Liver (tissue), 9 donors: ENCODE results near the gene ARSB. TPM values are rescaled to one million over a fixed set of nuclear protein-coding genes. Genes with fewer than 3 reads are reported as not detected.

ENCODE experiments used
- DNase-seq: peaks from one replicate; pipeline ENCODE4 v3.0.0-alpha.2; 2017; ENCODE audit warnings: low spot score
- H3K27ac ChIP-seq, 2 donors: one replicate each; pipeline ENCODE4 v1.7.0; 2013; ENCODE audit warnings: inconsistent platforms in 2 of 2, low read length in 2 of 2, control low read depth in 1 of 2, low read depth in 1 of 2, mild to moderate bottlenecking in 1 of 2
- H3K27me3 ChIP-seq, 4 donors: one replicate each; pipeline versions ENCODE4 v1.6.1 to v1.7.0; 2013; ENCODE audit warnings: low read length in 3 of 4, inconsistent platforms in 1 of 4, mild to moderate bottlenecking in 1 of 4, moderate library complexity in 1 of 4; ENCODE audit not compliant: control insufficient read depth in 4 of 4, insufficient read depth in 4 of 4
- H3K36me3 ChIP-seq, 4 donors: one replicate each; pipeline versions ENCODE4 v1.6.1 to v1.7.0; 2013; ENCODE audit warnings: low read length in 3 of 4, mild to moderate bottlenecking in 3 of 4, low read depth in 1 of 4, moderate library complexity in 1 of 4; ENCODE audit not compliant: control insufficient read depth in 4 of 4, insufficient read depth in 3 of 4
- H3K4me1 ChIP-seq, 4 donors: one replicate each; pipeline versions ENCODE4 v1.6.1 to v1.7.0; 2013; ENCODE audit warnings: low read length in 3 of 4, mild to moderate bottlenecking in 3 of 4, moderate library complexity in 1 of 4; ENCODE audit not compliant: control insufficient read depth in 4 of 4, insufficient read depth in 4 of 4
- H3K4me3 ChIP-seq, 3 donors: one replicate each; pipeline versions ENCODE4 v1.6.1 to v1.7.0; 2013; ENCODE audit warnings: low read length in 3 of 3, control low read depth in 1 of 3, low read depth in 1 of 3, mild to moderate bottlenecking in 1 of 3
- H3K9ac ChIP-seq, 2 donors: one replicate each; pipeline ENCODE4 v1.7.0; 2013; ENCODE audit warnings: low read length in 2 of 2, mild to moderate bottlenecking in 2 of 2, moderate library complexity in 2 of 2, control low read depth in 1 of 2, low read depth in 1 of 2
- H3K9me3 ChIP-seq, 4 donors: one replicate each; pipeline versions ENCODE4 v1.6.1 to v1.7.0; 2013; ENCODE audit warnings: low read length in 3 of 4; ENCODE audit not compliant: control insufficient read depth in 4 of 4
- EGR1 ChIP-seq, 2 donors: IDR thresholded peaks; 2 replicates each; pipeline ENCODE4 v1.6.1; 2016 to 2018; ENCODE audit warnings: antibody characterized with exemption in 2 of 2, low read depth in 2 of 2
- FOXA1 ChIP-seq: IDR thresholded peaks from 2 replicates; pipeline ENCODE4 v1.6.1; 2016; ENCODE audit warnings: antibody characterized with exemption
- GABPA ChIP-seq, 2 donors: IDR thresholded peaks in 1 of 2; conservative IDR thresholded peaks in 1 of 2; 2 replicates each; pipeline ENCODE4 v1.6.1; 2016; ENCODE audit warnings: antibody characterized with exemption in 2 of 2, mild to moderate bottlenecking in 1 of 2, moderate library complexity in 1 of 2
- HNF4A ChIP-seq, 2 donors: conservative IDR thresholded peaks; 2 replicates each; pipeline ENCODE4 v1.6.1; 2016; ENCODE audit warnings: antibody characterized with exemption in 2 of 2, mild to moderate bottlenecking in 2 of 2
- HNF4G ChIP-seq: IDR thresholded peaks from 2 replicates; pipeline ENCODE4 v1.6.1; 2016; ENCODE audit warnings: antibody characterized with exemption
- NR2F2 ChIP-seq: IDR thresholded peaks from 2 replicates; pipeline ENCODE4 v1.6.1; 2016; ENCODE audit warnings: antibody characterized with exemption
- RAD21 ChIP-seq, 2 donors: IDR thresholded peaks; 2 replicates each; pipeline ENCODE4 v1.6.1; 2016; ENCODE audit warnings: antibody characterized with exemption in 2 of 2, mild to moderate bottlenecking in 2 of 2
- SP1 ChIP-seq: IDR thresholded peaks from 2 replicates; pipeline ENCODE4 v1.6.1; 2018; ENCODE audit warnings: antibody characterized with exemption, mild to moderate bottlenecking
- TAF1 ChIP-seq: conservative IDR thresholded peaks from 2 replicates; pipeline ENCODE4 v1.6.1; 2016; ENCODE audit warnings: antibody characterized with exemption, mild to moderate bottlenecking
- YY1 ChIP-seq: IDR thresholded peaks from 2 replicates; pipeline ENCODE4 v1.6.1; 2016; ENCODE audit warnings: antibody characterized with exemption, mild to moderate bottlenecking
- WGBS: extraction: QIAGEN DNeasy Blood & Tissue Kit; methylation state at CpG from one replicate; pipeline ENCODE4 v1.1.7; 2013; 5-methylcytosine and 5-hydroxymethylcytosine counted together
- polyA plus RNA-seq, 2 donors: library from polyadenylated mRNA; stranded (reverse) in 1 of 2; unstranded in 1 of 2; fragments of 200-250 nt in 1 of 2; fragments of >200 nt in 1 of 2; fragmentation: Nextera tagmentation in 1 of 2; extraction: Ambion mirVana in 1 of 2; gene quantifications; one replicate each; pipeline versions ENCODE4 v1.2.1 to v1.2.3, GENCODE V29; 2013 to 2015
- total RNA-seq, 2 donors: library from RNA; depleted of rRNA; stranded (reverse); fragments of >200 nt; gene quantifications; one replicate each; pipeline ENCODE4 v1.2.3, GENCODE V29; 2014
- TF ChIP-seq, protein P1 (sequence below): fragments of 150-350 bp; IDR thresholded peaks from 2 replicates; pipeline ENCODE4 v1.5.1; 2017; ENCODE audit warnings: improper control_type of control experiment, low read depth, low read length; ENCODE audit not compliant: missing input control
- TF ChIP-seq, protein P2 (sequence below): IDR thresholded peaks from 2 replicates; pipeline ENCODE4 v1.6.1; 2016; ENCODE audit warnings: antibody characterized with exemption, mild to moderate bottlenecking
- TF ChIP-seq, protein P3 (sequence below): IDR thresholded peaks from 2 replicates; pipeline ENCODE4 v1.6.1; 2016; ENCODE audit warnings: antibody characterized with exemption
- TF ChIP-seq, protein P4 (sequence below): IDR thresholded peaks from 2 replicates; pipeline ENCODE4 v1.6.1; 2016; ENCODE audit warnings: antibody characterized with exemption
- donor health status: healthy.
- donor health status: healthy.
- donor health status: healthy.
- donor health status: healthy.
- donor health status: healthy.

The ARSB gene
- total and polyA plus RNA-seq, 4 donors = 3.5 to 26.2 (median 8.7) TPM

DNA sequence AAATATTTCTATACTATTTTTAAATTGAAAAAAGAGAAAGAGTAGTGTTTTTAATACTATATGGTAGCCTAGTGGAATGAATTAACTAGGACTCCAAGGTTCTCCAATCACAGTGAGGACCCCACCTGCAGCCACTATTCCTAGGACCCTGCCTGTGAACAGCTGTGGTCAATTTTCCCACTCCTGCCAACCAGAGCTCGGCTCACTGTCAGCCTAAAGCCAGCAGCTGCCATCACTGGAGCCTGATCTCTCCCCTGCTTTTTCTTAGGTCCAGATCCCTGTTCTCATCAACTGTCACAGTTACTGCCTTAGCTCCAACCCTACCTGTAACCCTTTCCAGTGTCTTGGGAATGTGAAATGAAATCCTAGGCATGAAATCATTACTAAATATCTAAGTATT lies 25.3 kb downstream of the ARSB start:
- 90% methylated on average over 1 of the region's 1 CpG for WGBS
- Histone ChIP-seq H3K36me3 (peaks cover 0 to 6% (median 5%) of the 10 kb centered on the region in 4 donors), H3K4me3 (no peak overlapping the region), H3K4me1 (no peaks in the 10 kb centered on the region), H3K27me3 (no peaks in the 10 kb centered on the region), H3K9ac (no peak overlapping the region), H3K9me3 (no peaks in the 10 kb centered on the region), H3K27ac (no peak overlapping the region)
- no peak for DNase-seq
- TF ChIP-seq NR2F2 = no peak
- no peak for TF ChIP-seq TAF1
- TF ChIP-seq GABPA (IDR thresholded peaks at IDR 0.05 in 1 of 2, conservative IDR thresholded peaks at IDR 0.05 in 1 of 2) = no peak
- no peak for TF ChIP-seq FOXA1
- TF ChIP-seq, protein P1, sequence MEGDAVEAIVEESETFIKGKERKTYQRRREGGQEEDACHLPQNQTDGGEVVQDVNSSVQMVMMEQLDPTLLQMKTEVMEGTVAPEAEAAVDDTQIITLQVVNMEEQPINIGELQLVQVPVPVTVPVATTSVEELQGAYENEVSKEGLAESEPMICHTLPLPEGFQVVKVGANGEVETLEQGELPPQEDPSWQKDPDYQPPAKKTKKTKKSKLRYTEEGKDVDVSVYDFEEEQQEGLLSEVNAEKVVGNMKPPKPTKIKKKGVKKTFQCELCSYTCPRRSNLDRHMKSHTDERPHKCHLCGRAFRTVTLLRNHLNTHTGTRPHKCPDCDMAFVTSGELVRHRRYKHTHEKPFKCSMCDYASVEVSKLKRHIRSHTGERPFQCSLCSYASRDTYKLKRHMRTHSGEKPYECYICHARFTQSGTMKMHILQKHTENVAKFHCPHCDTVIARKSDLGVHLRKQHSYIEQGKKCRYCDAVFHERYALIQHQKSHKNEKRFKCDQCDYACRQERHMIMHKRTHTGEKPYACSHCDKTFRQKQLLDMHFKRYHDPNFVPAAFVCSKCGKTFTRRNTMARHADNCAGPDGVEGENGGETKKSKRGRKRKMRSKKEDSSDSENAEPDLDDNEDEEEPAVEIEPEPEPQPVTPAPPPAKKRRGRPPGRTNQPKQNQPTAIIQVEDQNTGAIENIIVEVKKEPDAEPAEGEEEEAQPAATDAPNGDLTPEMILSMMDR = no peak
- TF ChIP-seq, protein P2, sequence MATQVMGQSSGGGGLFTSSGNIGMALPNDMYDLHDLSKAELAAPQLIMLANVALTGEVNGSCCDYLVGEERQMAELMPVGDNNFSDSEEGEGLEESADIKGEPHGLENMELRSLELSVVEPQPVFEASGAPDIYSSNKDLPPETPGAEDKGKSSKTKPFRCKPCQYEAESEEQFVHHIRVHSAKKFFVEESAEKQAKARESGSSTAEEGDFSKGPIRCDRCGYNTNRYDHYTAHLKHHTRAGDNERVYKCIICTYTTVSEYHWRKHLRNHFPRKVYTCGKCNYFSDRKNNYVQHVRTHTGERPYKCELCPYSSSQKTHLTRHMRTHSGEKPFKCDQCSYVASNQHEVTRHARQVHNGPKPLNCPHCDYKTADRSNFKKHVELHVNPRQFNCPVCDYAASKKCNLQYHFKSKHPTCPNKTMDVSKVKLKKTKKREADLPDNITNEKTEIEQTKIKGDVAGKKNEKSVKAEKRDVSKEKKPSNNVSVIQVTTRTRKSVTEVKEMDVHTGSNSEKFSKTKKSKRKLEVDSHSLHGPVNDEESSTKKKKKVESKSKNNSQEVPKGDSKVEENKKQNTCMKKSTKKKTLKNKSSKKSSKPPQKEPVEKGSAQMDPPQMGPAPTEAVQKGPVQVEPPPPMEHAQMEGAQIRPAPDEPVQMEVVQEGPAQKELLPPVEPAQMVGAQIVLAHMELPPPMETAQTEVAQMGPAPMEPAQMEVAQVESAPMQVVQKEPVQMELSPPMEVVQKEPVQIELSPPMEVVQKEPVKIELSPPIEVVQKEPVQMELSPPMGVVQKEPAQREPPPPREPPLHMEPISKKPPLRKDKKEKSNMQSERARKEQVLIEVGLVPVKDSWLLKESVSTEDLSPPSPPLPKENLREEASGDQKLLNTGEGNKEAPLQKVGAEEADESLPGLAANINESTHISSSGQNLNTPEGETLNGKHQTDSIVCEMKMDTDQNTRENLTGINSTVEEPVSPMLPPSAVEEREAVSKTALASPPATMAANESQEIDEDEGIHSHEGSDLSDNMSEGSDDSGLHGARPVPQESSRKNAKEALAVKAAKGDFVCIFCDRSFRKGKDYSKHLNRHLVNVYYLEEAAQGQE = no peak
- TF ChIP-seq RAD21 (IDR thresholded peaks at IDR 0.05) = no peak

DNA sequence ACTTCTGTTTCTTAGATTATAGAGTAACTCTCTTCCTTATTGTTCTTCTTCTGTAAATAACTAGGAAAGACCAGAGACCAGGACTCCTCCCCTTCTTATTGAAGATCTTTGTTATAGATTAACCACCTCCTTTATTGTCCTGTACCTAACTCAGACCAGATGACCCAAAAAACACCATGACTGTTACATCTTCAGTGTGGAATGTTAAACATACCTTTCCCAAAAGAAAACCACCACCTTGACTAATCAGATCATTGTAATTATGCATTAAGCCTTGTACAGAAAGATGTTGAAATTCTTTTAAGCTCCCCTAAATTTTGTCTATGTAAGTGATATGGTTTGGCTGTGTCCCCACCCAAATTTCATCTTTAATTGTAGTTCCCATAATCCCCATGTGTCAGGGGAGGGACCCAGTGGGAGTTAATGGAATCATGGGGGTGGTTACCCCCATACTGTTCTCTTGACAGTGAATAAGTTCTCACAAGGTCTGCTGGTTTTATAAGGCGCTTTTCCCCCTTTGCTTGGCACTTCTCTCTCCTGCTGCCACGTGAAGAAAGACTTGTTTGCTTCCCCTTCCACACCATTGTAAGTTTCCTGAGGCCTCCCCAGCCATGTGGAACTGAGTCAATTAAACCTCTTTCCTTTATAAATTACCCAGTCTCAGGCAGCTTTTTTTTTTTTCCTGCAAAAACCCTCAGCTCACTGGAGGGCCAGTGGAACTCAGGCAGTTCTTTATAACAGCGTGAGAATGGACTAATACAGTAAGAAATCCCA lies 26.3 kb downstream of the ARSB start:
- Histone ChIP-seq H3K36me3 (peaks cover 0 to 5% (median 4%) of the 10 kb centered on the region in 4 donors), H3K9me3 (no peaks in the 10 kb centered on the region), H3K9ac (no peak overlapping the region), H3K4me3 (no peak overlapping the region), H3K4me1 (no peaks in the 10 kb centered on the region), H3K27me3 (no peaks in the 10 kb centered on the region), H3K27ac (no peak overlapping the region)
- 64% methylated on average over 3 of the region's 3 CpGs for WGBS
- DNase-seq = no peak
- TF ChIP-seq YY1 (no peak), EGR1 (IDR thresholded peaks at IDR 0.05; ENCODE audit: low read depth in 2 of 2) (no peak), HNF4A (conservative IDR thresholded peaks at IDR 0.05) (no peak), SP1 (no peak), GABPA (IDR thresholded peaks at IDR 0.05 in 1 of 2, conservative IDR thresholded peaks at IDR 0.05 in 1 of 2) (no peak), TAF1 (no peak), HNF4G (no peak), RAD21 (IDR thresholded peaks at IDR 0.05) (no peak), NR2F2 (no peak)
- TF ChIP-seq, protein P3, sequence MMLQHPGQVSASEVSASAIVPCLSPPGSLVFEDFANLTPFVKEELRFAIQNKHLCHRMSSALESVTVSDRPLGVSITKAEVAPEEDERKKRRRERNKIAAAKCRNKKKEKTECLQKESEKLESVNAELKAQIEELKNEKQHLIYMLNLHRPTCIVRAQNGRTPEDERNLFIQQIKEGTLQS = no peak
- TF ChIP-seq, protein P4, sequence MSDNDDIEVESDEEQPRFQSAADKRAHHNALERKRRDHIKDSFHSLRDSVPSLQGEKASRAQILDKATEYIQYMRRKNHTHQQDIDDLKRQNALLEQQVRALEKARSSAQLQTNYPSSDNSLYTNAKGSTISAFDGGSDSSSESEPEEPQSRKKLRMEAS = no peak
- TF ChIP-seq, protein P1 = no peak
